GM10248 (cell line): ENCODE data around the gene FRMD3.

Experiments
- CTCF ChIA-PET: fragments of 300-600 bp; sonication (Branson Sonifier 250); formaldehyde crosslinking; extraction: SDS; loops from one replicate; lab custom pipeline; 2021; ENCODE audit warnings: antibody characterized with exemption; lab: Yijun Ruan, JAX
- POLR2A ChIA-PET: fragments of 350-650 bp; sonication (Branson Sonifier 250); formaldehyde crosslinking; extraction: SDS; loops from one replicate; lab custom pipeline; 2020; ENCODE audit warnings: antibody characterized with exemption; lab: Yijun Ruan, JAX
- DNase-seq: peaks from one replicate; pipeline ENCODE4 v3.0.0; 2012; ENCODE audit errors: extremely low spot score
- CTCF ChIP-seq: IDR thresholded peaks from 2 replicates; pipeline ENCODE4 v1.5.1; 2012; ENCODE audit warnings: mild to moderate bottlenecking, low read depth; ENCODE audit errors: extremely low read depth, missing control alignments, control extremely low read depth

FRMD3 gene

GRCh38 chr9:83489961-83490360 lies 48.2 kb downstream of the FRMD3 start:
- POLR2A ChIA-PET = no interaction called here
- no peak for TF ChIP-seq CTCF
- no peak for DNase-seq
- CTCF ChIA-PET = interaction anchor here (1.1 kb wide), 1 partner anchor 107 kb away, joined by 3 read pairs; no protein-coding TSS in a partner anchor

DNA sequence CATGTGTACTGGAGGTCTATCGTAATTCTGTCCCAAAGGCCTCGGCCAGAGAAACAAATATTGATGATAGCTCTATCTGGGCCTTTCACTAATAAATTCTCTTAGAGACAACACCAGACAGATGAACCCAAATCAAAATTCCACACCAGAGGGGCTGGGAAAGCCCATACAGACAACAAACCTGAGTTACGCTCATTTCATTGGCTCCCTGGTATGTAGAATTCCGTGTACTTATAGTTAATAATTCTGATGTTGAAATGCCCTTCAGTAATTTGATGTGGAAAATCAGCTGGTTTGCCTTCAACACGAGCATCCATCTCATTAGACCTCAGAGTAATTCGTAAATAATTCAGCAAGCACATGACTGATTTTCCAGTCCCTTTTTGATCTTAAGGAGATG lies 53.2 kb downstream of the FRMD3 start:
- ChIA-PET POLR2A (no interaction called here), CTCF (no interaction called here)
- TF ChIP-seq CTCF = no peak
- no peak for DNase-seq

- POLR2A ChIA-PET = no interaction called here
- DNase-seq = no peak
- no peak for TF ChIP-seq CTCF
- CTCF ChIA-PET = interaction anchor here (0.8 to 1.0 kb wide), 2 partner anchors 13 to 60 kb away, joined by 3 read pairs; no protein-coding TSS in a partner anchor
Observed at GRCh38 chr9:83483223-83483622, 55.0 kb downstream of the FRMD3 start.

DNA sequence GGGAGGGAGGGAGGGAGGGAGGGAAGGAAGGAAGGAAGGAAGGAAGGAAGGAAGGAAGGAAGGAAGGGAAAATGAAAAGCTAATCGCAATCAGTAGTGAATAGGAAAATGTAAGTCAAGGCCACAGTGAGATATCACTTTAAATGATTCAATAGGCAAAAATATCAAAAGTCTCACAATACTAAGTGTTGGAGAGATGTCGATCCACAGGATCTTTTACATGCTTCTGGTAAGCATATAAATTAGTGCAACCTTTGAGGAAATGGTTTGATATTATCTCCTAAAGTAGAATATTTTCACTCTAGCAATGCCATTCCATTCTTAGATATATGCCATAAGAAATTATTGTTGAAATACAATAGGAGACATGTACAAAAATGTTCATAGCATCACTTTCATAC lies 58.4 kb downstream of the FRMD3 start:
- POLR2A ChIA-PET = no interaction called here
- no peak for DNase-seq
- no peak for TF ChIP-seq CTCF
- CTCF ChIA-PET = interaction anchor here (1.4 to 2.4 kb wide), 2 partner anchors 16 to 145 kb away, joined by 3 to 6 read pairs; no protein-coding TSS in a partner anchor

DNA sequence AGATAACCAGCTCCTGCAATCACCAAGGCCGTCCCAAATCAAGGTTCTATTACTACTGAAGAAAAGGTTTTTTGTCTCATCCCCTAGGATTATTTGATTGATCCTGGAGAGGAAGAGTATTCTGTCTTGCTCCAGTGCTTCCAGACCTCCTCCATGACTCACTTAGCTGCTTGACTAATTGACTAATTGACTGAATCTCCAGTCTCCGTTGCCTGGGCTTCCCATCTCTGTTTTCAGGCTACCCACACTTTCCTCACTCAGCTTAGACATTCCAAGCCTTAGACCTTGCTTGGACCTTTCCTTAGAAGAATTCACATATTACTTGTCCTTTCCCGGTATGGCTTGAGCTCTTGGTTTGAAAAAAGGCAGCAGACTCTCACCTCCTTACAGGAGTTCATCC lies 60.6 kb downstream of the FRMD3 start:
- ChIA-PET POLR2A (no interaction called here), CTCF (interaction anchor here (1.2 to 2.4 kb wide), 2 partner anchors 9 to 18 kb away, joined by 3 to 6 read pairs; no protein-coding TSS in a partner anchor)
- DNase-seq = no peak
- no peak for TF ChIP-seq CTCF

DNA sequence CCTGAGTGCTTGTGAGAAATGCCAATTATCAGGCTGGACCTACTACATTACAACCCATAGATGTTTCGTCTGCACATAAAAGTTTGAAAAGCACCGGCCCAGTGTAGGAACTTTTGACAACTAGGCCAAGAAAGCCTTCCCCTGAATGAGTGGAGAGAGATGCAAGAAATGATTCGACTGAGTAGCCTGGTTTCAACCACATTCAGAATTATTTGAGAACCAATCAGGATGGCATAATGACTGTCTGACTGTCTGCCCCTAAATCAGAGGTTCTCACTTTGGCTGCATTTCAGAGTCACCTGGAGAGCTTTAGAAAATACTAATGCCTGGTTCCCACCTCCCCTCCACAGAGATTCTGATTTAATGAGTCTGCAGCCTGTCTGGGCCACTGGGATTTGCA lies 61.1 kb downstream of the FRMD3 start:
- POLR2A ChIA-PET = no interaction called here
- TF ChIP-seq CTCF = no peak
- no peak for DNase-seq
- CTCF ChIA-PET = interaction anchor here (1.2 kb wide), 1 partner anchor 8 kb away, joined by 3 read pairs; no protein-coding TSS in a partner anchor
